RWPE1 (cell line): ENCODE data around the gene DLGAP4.
A peak's percentile ranks its signal among the peaks of the same experiment; 100 is the strongest.

ENCODE experiments used
- CTCF ChIA-PET: fragments of 350-600 bp; sonication (Branson Sonifier 250); formaldehyde crosslinking; extraction: SDS; loops from one replicate; lab custom pipeline; 2021; lab: Yijun Ruan, JAX
- POLR2A ChIA-PET: fragments of 400-600 bp; formaldehyde crosslinking; extraction: SDS; loops from one replicate; lab custom pipeline; 2020; ENCODE audit warnings: antibody characterized with exemption; ENCODE audit not compliant: low non-redundant PET; lab: Yijun Ruan, JAX
- DNase-seq: peaks from one replicate; pipeline ENCODE4 v3.0.0; 2012; ENCODE audit warnings: low spot score
- H3K27ac ChIP-seq: fragments of 450-650 bp; 2 replicates; pipeline ENCODE4 v1.5.1; 2017
- TF ChIP-seq, protein P1 (sequence below): fragments of 450-650 bp; conservative IDR thresholded peaks from 2 replicates; pipeline ENCODE4 v1.5.1; 2017; ENCODE audit warnings: low read depth, mild to moderate bottlenecking

Gene DLGAP4

DNA sequence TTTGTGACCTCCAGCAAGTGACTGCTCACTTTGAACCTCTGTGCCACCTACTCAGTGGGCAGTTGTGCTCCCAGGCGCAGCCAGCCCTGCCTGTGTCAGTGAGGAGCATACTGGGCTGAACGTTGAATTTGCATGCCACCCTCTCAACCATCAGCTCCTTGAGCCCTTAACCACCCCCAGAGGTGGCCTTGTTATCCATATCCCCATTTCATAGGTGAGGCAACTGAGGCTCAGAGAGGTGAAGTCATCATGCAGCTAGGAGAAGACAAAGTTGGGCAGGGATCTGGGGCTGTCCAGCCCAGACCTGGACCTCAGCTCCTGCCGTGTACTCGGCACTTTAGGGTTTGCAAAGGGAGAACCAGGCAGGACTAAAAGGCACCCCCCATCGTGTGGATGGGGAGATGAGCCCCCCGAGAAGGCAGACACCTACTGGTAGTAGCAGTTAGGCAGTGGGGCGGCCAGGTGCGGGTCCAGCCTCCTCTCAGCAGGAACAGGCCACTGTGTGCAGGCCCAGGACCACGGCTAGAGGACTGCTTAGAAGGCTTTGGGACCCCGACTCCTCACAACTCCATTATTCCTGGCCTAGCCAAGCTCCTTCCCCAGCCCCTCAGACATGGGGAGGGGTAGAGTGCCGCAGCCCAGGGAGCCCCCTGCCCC lies 134.4 kb downstream of the DLGAP4 start:
- no peak for DNase-seq
- ChIA-PET CTCF (interaction anchor here (0.6 to 5.9 kb wide), 14 partner anchors 14 to 479 kb away, joined by 3 to 100 read pairs (median 3); no protein-coding TSS in a partner anchor), POLR2A (no interaction called here)
- no peak overlapping the region for H3K27ac ChIP-seq
- TF ChIP-seq, protein P1, sequence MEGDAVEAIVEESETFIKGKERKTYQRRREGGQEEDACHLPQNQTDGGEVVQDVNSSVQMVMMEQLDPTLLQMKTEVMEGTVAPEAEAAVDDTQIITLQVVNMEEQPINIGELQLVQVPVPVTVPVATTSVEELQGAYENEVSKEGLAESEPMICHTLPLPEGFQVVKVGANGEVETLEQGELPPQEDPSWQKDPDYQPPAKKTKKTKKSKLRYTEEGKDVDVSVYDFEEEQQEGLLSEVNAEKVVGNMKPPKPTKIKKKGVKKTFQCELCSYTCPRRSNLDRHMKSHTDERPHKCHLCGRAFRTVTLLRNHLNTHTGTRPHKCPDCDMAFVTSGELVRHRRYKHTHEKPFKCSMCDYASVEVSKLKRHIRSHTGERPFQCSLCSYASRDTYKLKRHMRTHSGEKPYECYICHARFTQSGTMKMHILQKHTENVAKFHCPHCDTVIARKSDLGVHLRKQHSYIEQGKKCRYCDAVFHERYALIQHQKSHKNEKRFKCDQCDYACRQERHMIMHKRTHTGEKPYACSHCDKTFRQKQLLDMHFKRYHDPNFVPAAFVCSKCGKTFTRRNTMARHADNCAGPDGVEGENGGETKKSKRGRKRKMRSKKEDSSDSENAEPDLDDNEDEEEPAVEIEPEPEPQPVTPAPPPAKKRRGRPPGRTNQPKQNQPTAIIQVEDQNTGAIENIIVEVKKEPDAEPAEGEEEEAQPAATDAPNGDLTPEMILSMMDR, result no peak

DNA sequence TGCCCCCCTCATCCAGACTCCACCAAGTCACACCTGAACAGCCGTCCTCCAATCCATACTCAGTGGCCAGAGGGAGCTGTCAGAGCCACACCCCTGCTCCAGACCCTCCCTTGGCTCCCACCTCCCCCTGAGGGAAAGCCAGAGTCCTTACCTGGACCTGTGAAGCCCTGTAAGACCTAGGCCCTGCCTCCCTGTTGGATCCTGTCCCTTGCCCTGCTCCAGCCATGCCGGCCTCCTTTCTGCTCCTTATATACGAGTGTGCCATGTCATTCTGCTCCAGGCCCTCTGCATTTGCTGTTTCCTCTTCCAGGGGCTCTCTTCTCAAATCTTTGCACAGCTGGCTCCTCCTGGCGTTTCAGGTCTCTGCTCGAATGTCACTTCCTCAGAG lies 134.9 kb downstream of the DLGAP4 start:
- TF ChIP-seq, protein P1, result no peak
- CTCF ChIA-PET, result interaction anchor here (0.5 to 5.9 kb wide), 9 partner anchors 49 to 292 kb away, joined by 3 to 100 read pairs (median 4); no protein-coding TSS in a partner anchor
- H3K27ac ChIP-seq, result no peak overlapping the region
- DNase-seq, result no peak
- POLR2A ChIA-PET, result no interaction called here

DNA sequence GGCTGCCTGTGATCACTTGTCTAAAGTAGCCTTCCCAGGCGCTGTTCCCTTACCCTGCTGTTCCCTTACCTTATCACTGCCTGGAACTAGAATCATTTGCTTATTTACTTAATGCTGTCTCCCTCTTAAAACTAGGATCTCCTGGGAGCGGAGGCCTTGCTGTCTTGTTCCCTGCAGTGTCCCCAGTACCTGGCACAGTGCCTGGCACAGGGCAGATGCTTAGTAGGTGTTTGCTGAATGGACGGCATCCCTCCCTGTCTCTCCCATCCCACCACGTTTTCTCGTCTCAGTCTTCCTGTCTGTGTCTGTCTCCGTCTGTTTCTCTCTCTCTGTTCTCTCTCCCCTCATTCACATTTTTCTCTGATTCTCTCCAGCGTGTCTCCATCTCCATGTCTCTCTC lies 135.3 kb downstream of the DLGAP4 start:
- TF ChIP-seq, protein P1, result no peak
- no peak overlapping the region for H3K27ac ChIP-seq
- ChIA-PET POLR2A (no interaction called here), CTCF (interaction anchor here (0.5 to 5.9 kb wide), 7 partner anchors 50 to 285 kb away, joined by 3 to 100 read pairs (median 7); no protein-coding TSS in a partner anchor)
- DNase-seq, result no peak

DNA sequence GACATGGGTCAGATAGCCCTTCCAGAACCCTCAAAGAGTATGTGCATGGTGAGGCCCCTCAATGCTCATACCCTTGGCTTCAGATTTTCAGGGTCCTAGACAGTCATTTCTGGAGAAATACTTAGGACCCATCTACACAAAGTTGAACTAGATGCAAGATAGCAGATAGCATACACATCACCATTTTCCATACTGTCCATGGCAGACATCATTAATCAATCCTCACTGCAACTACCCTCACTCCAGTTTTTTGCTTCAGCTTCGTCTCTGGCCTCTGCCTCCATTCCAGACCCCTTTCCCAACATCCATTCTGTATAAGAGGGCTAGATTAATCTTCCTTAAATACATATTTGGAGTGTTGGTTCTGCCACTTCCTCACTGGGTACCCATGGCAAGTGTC lies 139.7 kb downstream of the DLGAP4 start:
- TF ChIP-seq, protein P1, result no peak
- ChIA-PET CTCF (interaction anchor here (0.6 to 3.0 kb wide), 4 partner anchors 10 to 385 kb away, joined by 3 to 11 read pairs (median 5); no protein-coding TSS in a partner anchor), POLR2A (no interaction called here)
- DNase-seq, result no peak
- no peak overlapping the region for H3K27ac ChIP-seq

DNA sequence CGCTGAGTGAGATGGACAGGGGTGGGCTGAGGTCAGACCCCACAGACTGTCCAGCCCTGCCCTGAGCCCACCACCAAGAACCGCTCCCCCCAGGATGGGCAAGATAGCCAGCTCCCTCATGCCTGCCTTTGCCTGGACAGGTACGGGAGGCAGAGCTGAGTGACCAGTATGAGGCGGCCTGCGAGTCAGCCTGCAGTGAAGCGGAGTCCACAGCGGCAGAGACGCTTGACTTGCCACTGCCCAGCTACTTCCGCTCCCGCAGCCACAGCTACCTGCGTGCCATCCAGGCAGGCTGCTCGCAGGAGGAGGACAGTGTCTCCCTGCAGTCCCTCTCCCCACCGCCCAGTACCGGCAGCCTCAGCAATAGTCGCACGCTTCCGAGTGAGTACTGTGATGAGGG lies 140.4 kb downstream of the DLGAP4 start:
- CTCF ChIA-PET, result interaction anchor here (0.6 to 3.0 kb wide), 4 partner anchors 173 to 385 kb away, joined by 3 to 11 read pairs (median 6); no protein-coding TSS in a partner anchor
- TF ChIP-seq, protein P1, result no peak
- POLR2A ChIA-PET, result no interaction called here
- no peak overlapping the region for H3K27ac ChIP-seq
- no peak for DNase-seq

DNA sequence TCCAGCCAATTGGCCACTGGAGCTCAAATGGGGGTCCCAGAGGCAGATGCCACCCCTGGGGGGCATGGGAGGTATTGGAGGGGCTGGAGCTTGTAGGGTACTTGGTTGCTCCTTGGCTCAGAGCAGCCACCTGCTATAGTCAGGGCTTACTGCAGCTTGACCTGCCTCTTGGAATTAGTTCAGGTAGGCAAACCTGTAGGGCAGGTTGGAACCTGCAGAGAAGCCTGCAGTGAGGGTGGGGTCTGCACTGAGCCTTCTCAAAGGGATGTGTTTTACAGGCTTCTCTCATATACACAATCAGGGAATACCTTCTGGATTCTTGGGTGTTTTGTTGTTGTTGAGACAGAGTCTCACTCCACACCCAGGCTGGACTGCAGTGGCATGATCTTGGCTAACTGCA lies 141.0 kb downstream of the DLGAP4 start:
- peak; percentile 74 for DNase-seq
- ChIA-PET POLR2A (no interaction called here), CTCF (interaction anchor here (0.7 to 3.0 kb wide), 3 partner anchors 8 to 245 kb away, joined by 5 to 16 read pairs (median 11); no protein-coding TSS in a partner anchor)
- TF ChIP-seq, protein P1, result no peak
- no peak overlapping the region for H3K27ac ChIP-seq
